SK-N-SH (cell line): ENCODE data around the gene SSX2IP. TPM values are rescaled to one million over a fixed set of nuclear protein-coding genes. Genes with fewer than 3 reads are reported as not detected.
A peak's percentile ranks its signal among the peaks of the same experiment; 100 is the strongest.

ENCODE experiments used
- CTCF ChIA-PET: fragments of 300-600, 350-600 bp; formaldehyde crosslinking; extraction: SDS; loops from one replicate; lab custom pipeline; 2021; lab: Yijun Ruan, JAX
- POLR2A ChIA-PET: fragments of 350-600 bp; sonication (Branson Sonifier 250); formaldehyde crosslinking; extraction: SDS; loops from one replicate; lab custom pipeline; 2020; ENCODE audit warnings: antibody characterized with exemption, inconsistent platforms; lab: Yijun Ruan, JAX
- DNase-seq: peaks from one replicate; pipeline ENCODE4 v3.0.0; 2012
- H2AFZ ChIP-seq: fragments of 200-600 bp; sonication (generic); 2 replicates; pipeline ENCODE4 v1.8.1; 2016; ENCODE audit warnings: antibody characterized with exemption, mild to moderate bottlenecking, low read depth
- H3F3A ChIP-seq: fragments of 200-600 bp; sonication (generic); replicated peaks from 2 replicates; pipeline ENCODE3; 2016; ENCODE audit warnings: antibody characterized with exemption, mild to moderate bottlenecking; ENCODE audit not compliant: insufficient read depth
- H3K27ac ChIP-seq, 2 experiments: fragments of 200-500 bp in 1 of 2; fragments of 200-600 bp in 1 of 2; sonication (Bioruptor generic) in 1 of 2; sonication (generic), shearing (Covaris generic) in 1 of 2; 2 replicates each; pipeline versions ENCODE4 v1.5.1 to v1.6.1; 2014 to 2016; ENCODE audit warnings: low read depth in 2 of 2, inconsistent platforms in 1 of 2, low read length in 1 of 2, mild to moderate bottlenecking in 1 of 2, mixed read lengths in 1 of 2
- H3K27me3 ChIP-seq: fragments of 200-600 bp; sonication (generic), shearing (Covaris generic); 2 replicates; pipeline ENCODE4 v1.6.1; 2016; ENCODE audit warnings: mixed run types; ENCODE audit not compliant: insufficient read depth
- H3K36me3 ChIP-seq, 2 experiments: fragments of 200-500 bp in 1 of 2; fragments of 200-600 bp in 1 of 2; sonication (Bioruptor generic) in 1 of 2; sonication (generic) in 1 of 2; replicated peaks in 1 of 2; 2 replicates each; pipeline versions ENCODE3 to v1.5.1; 2014 to 2016; ENCODE audit warnings: low read length in 1 of 2, mild to moderate bottlenecking in 1 of 2; ENCODE audit not compliant: insufficient read depth in 2 of 2, control insufficient read depth in 1 of 2
- H3K4me1 ChIP-seq, 2 experiments: fragments of 200-500 bp in 1 of 2; fragments of 200-600 bp in 1 of 2; sonication (Bioruptor generic) in 1 of 2; sonication (generic), shearing (Covaris generic) in 1 of 2; 2 replicates each; pipeline versions ENCODE4 v1.5.1 to v1.6.1; 2014 to 2016; ENCODE audit warnings: low read depth in 1 of 2, low read length in 1 of 2, mixed run types in 1 of 2; ENCODE audit not compliant: insufficient read depth in 2 of 2, control insufficient read depth in 1 of 2
- H3K4me2 ChIP-seq: fragments of 200-600 bp; sonication (generic), shearing (Covaris generic); 2 replicates; pipeline ENCODE4 v1.6.1; 2017; ENCODE audit warnings: mixed run types
- H3K4me3 ChIP-seq, 2 experiments: fragments of 200-500 bp in 1 of 2; fragments of 200-600 bp in 1 of 2; sonication (Bioruptor generic) in 1 of 2; sonication (generic), shearing (Covaris generic) in 1 of 2; 2 replicates each; pipeline versions ENCODE4 v1.5.1 to v1.8.1; 2014 to 2016; ENCODE audit warnings: low read depth in 2 of 2, inconsistent platforms in 1 of 2, low read length in 1 of 2, mild to moderate bottlenecking in 1 of 2, mixed read lengths in 1 of 2, moderate library complexity in 1 of 2
- H3K79me2 ChIP-seq: fragments of 200-600 bp; sonication (generic); 2 replicates; pipeline ENCODE4 v1.8.1; 2017; ENCODE audit warnings: mild to moderate bottlenecking; ENCODE audit not compliant: insufficient read depth
- H3K9ac ChIP-seq: fragments of 200-600 bp; sonication (generic); 2 replicates; pipeline ENCODE4 v1.6.1; 2017; ENCODE audit warnings: mixed run types
- H3K9me2 ChIP-seq: fragments of 200-600 bp; sonication (generic); 2 replicates; pipeline ENCODE4 v1.6.1; 2017; ENCODE audit warnings: mixed run types
- H3K9me3 ChIP-seq: fragments of 200-600 bp; sonication (generic); 2 replicates; pipeline ENCODE4 v1.6.1; 2017; ENCODE audit warnings: mixed run types, mild to moderate bottlenecking, moderate library complexity
- H4K20me1 ChIP-seq: fragments of 200-600 bp; sonication (generic); 2 replicates; pipeline ENCODE4 v1.6.1; 2017; ENCODE audit warnings: mild to moderate bottlenecking, mixed run types; ENCODE audit not compliant: insufficient read depth
- CTCF ChIP-seq: fragments of 200-600 bp; sonication (generic); IDR thresholded peaks from 2 replicates; pipeline ENCODE4 v1.6.1; 2017; ENCODE audit warnings: antibody characterized with exemption, mild to moderate bottlenecking, moderate library complexity
- ELF1 ChIP-seq: IDR thresholded peaks from 2 replicates; pipeline ENCODE4 v1.4.0; 2012
- EP300 ChIP-seq, 2 experiments: IDR thresholded peaks; 2 replicates each; pipeline versions ENCODE4 v1.4.0 to v1.6.1; 2012; ENCODE audit warnings: borderline replicate concordance in 1 of 2, low read depth in 1 of 2, low read length in 1 of 2
- EZH2phosphoT487 ChIP-seq: fragments of 200-600 bp; sonication (generic); IDR thresholded peaks from 2 replicates; pipeline ENCODE4 v1.6.1; 2017; ENCODE audit warnings: low read depth, mixed run types, mild to moderate bottlenecking, antibody characterized with exemption, moderate library complexity, borderline replicate concordance
- FOSL2 ChIP-seq: IDR thresholded peaks from 2 replicates; pipeline ENCODE4 v1.4.0; 2012; ENCODE audit warnings: low read depth, mild to moderate bottlenecking, moderate library complexity, borderline replicate concordance
- FOXJ3 ChIP-seq: sonication (generic); formaldehyde crosslinking; IDR thresholded peaks from 2 replicates; pipeline ENCODE4 v1.5.1; 2020; ENCODE audit warnings: mild to moderate bottlenecking, missing genetic modification reagents
- IRF3 ChIP-seq: fragments of 150-350 bp; IDR thresholded peaks from 2 replicates; pipeline ENCODE4 v1.6.1; 2016; ENCODE audit warnings: mild to moderate bottlenecking, low read depth, low read length
- JUND ChIP-seq: IDR thresholded peaks from 2 replicates; pipeline ENCODE4 v1.4.0; 2012
- MAX ChIP-seq: IDR thresholded peaks from 2 replicates; pipeline ENCODE4 v1.4.0; 2012; ENCODE audit warnings: low read depth
- MXI1 ChIP-seq: IDR thresholded peaks from 2 replicates; pipeline ENCODE4 v1.6.1; 2012; ENCODE audit warnings: mild to moderate bottlenecking, low read depth, low read length, improper control_type of control experiment
- NFIC ChIP-seq: IDR thresholded peaks from 2 replicates; pipeline ENCODE4 v1.4.0; 2012; ENCODE audit warnings: borderline replicate concordance
- PBX3 ChIP-seq: IDR thresholded peaks from 2 replicates; pipeline ENCODE4; 2012
- TCF12 ChIP-seq: IDR thresholded peaks from 2 replicates; pipeline ENCODE4 v1.4.0; 2012
- USF1 ChIP-seq: IDR thresholded peaks from 2 replicates; pipeline ENCODE4 v1.4.0; 2012; ENCODE audit warnings: low read depth, borderline replicate concordance
- YY1 ChIP-seq: IDR thresholded peaks from 2 replicates; pipeline ENCODE4 v1.4.0; 2012; ENCODE audit warnings: low read depth, mild to moderate bottlenecking
- WGBS: methylation state at CpG from one replicate; pipeline ENCODE4 v1.1.6; 2017; ENCODE audit warnings: low lambda C conversion rate; 5-methylcytosine and 5-hydroxymethylcytosine counted together
- polyA plus RNA-seq, 3 experiments: library from polyadenylated mRNA; depleted of rRNA; stranded (reverse); fragments of >200 nt; gene quantifications; 2 replicates each; pipeline ENCODE4 v1.2.3, GENCODE V29; 2012

Gene SSX2IP
- polyA plus RNA-seq, 1 of the 3 experiments (the other 2 are of a cell fraction), result 7.7 TPM

GRCh38 chr1:84632673-84633434 is 57.4 kb downstream of the SSX2IP start:
- Histone ChIP-seq H3K79me2 (no peaks in the 10 kb centered on the region), H3K9me3 (no peaks in the 10 kb centered on the region; the same call in 1 of the 2 replicates), H3K4me1 (peaks cover 7 to 13% of the 10 kb centered on the region in 2 experiments; a peak in 3 of 4 replicates), H3K4me2 (peak overlapping the region; percentile 51; the same call in 1 of the 2 replicates), H3K27ac (peak overlapping the region; percentile 22 to 61), H3F3A (peaks cover 10% of the 10 kb centered on the region), H3K36me3 (no peaks in the 10 kb centered on the region), H3K4me3 (no peak overlapping the region)
- POLR2A ChIA-PET, result no interaction called here
- TF ChIP-seq IRF3 (no peak), PBX3 (peak; percentile 74), NFIC (peak; percentile 39; the same call in 1 of the 2 replicates), EP300 (IDR thresholded peaks at IDR 0.05; ENCODE audit: borderline replicate concordance in 1 of 2, low read depth in 1 of 2, low read length in 1 of 2) (peak in 1 of 2 experiments; percentile 49; a peak in 1 of 4 replicates), USF1 (no peak), FOSL2 (peak; percentile 87), TCF12 (peak; percentile 63), CTCF (no peak), ELF1 (peak; percentile 45; the same call in 1 of the 2 replicates), EZH2phosphoT487 (no peak), FOXJ3 (CRISPR knock-in tag) (no peak), MXI1 (no peak), JUND (peak; percentile 80; the same call in 1 of the 2 replicates), YY1 (no peak), MAX (peak; percentile 41; the same call in 1 of the 2 replicates)
- TF ChIP-seq, all 33 proteins: peak for 8
- Histone ChIP-seq H3K9ac (no peak overlapping the region), H2AFZ (peak overlapping the region; percentile 74; the same call in 1 of the 2 replicates), H4K20me1 (no peaks in the 10 kb centered on the region), H3K27me3 (no peaks in the 10 kb centered on the region), H3K9me2 (no peaks in the 10 kb centered on the region)
- CTCF ChIA-PET, result interaction anchor here (0.7 to 1.7 kb wide), 3 partner anchors 11 to 324 kb away, joined by 3 to 5 read pairs (median 5); no protein-coding TSS in a partner anchor
- 35% methylated on average over 2 of the region's 2 CpGs for WGBS
- DNase-seq, result no peak
